GM21576 (cell line): ENCODE measurements around the gene CREM.
A peak's percentile ranks its signal among the peaks of the same experiment; 100 is the strongest.

Experiments used
- ATAC-seq: cut with Tn5 transposase; IDR thresholded peaks from one replicate; pipeline ENCODE4 v1.9.1; 2021; ENCODE audit warnings: mild to moderate bottlenecking, moderate library complexity; ENCODE audit not compliant: unreplicated experiment

Gene CREM

DNA sequence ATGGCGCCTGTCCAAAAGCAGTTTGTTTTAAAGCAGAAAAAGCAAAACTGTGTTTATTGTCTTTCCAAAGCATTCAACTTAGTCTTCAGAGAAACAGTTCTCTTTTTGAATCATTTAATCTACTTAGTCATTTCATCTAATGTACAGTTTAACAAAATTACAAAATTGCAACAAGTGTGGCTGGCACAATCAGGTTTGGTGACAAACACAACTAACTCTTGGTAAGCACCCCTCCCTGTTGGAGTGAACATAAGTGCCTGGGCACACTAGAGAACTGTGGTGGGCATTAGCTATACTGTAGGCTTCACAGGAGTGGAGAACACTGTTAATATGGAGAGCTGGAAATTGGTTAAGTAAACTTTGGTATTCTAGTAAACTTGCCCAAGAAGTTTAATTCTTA lies 6.9 kb downstream of the CREM start:
- no peak for ATAC-seq

DNA sequence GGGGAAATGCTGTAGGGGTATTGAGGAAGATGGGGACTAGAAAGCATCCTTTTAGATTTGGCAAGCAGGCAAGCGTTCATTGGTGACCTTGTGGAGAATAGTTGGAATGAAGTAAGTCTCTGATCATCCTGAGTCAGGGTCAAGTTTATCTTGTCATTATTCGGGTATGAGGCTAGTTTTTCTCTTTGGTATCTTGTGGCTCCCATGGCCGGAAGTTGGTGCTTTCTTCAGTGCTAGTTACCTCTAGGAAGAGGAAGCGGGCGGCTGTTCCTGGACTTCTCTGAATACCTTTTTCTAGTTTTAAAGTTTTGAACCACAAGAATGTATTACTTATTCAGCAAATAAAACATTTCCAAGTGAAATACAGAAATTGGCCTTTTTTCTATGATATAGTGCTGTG lies 9.2 kb downstream of the CREM start:
- ATAC-seq: no peak

DNA sequence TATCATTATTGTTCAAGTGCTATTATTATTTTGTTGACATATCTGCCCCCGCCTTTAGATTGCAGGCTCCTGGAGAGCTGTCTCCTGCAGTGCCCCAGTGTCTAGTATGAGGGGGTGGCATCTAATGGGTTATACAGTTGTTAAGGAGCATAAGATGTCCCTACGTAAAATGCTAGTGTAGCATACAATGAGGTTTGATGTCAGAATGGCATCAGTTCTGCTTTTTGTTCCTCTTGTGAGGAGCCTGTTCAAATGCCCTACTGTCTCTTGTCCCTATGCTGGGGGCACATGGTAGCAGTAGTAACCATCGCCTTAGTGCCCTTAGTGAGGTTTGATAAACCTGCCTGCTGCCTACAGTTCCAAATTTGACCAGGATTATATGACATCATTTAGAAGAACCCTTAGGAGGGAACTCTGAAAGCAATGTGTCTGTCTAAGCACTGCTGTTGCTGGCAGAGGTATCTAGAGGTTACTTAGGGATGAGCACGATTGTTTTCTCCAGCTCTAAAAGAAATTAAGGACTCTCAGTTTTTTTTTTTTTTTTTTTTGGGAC lies 9.7 kb downstream of the CREM start:
- peak; percentile 62 for ATAC-seq

DNA sequence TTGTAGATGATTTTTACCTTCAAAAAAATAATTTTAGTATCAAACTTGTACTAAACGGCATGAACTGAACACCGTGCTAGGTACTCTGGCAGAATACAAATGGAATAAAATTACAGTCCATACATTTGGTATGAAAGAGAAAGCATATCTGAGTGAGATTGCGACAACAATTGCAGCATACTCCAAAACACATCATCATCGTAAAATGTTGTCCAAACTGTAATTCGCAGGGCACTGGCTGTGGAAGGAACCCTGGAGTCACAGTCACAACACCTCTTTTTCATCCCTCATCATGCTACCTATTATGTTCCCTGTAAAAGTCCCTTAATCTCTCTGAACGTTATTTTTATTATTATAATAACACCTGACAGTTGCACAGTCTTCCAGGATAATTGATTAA lies 13.5 kb downstream of the CREM start:
- ATAC-seq: no peak

DNA sequence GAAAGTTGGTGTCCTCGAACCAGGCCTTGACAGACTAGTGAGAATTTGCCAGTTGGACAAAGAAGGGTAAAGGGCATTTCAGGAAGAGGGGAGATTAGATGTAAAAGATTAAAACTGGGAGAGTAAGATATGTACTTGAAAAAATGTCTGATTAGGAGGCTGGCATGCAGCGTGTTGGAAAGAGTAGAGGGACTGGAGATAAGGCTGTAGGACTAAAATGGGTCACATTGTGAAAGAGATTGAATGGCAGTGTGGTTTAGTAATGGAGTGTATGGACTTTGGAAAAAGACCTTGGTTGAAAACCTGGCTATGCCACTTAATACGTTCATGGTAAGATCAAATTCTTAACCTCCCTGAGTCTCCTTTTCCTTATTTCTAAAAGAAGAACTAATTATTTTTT lies 14.1 kb downstream of the CREM start:
- no peak for ATAC-seq

DNA sequence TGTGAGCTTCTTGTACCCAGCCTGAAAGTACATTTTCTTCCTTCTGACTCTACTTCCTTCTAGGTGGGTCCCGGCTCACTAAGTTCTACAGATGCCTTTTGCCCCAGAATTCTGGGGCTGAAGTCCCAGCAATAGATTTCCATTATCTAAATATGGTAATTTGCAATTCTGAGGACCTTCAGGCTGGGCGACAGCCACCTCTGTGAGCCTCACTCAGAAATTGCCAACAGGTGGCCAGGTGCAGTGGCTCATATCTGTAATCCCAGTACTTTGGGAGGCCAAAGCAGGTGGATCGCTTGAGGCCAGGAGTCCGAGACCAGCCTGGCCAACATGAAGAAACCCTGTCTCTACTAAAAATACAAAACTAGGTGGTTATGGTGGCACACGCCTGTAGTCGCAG lies 23.7 kb downstream of the CREM start:
- no peak for ATAC-seq

DNA sequence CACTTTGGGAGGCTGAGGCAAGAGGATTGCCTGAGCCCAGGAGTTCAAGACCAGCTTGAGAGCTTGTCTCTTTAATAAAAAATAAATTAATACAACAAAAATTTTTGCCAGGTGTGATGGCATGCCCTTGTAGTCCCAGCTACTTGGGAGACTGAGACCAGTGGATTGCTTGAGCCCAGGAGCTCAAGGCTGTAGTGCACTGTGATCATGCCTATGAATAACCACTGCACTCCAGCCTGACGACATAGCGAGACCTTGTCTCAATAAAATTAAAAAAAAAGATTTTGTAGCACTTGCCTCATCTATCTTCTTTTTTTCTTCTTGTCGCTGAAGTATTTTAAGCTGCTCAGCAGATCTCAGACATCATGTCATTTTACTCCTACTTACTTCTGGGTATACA lies 26.3 kb downstream of the CREM start:
- no peak for ATAC-seq

DNA sequence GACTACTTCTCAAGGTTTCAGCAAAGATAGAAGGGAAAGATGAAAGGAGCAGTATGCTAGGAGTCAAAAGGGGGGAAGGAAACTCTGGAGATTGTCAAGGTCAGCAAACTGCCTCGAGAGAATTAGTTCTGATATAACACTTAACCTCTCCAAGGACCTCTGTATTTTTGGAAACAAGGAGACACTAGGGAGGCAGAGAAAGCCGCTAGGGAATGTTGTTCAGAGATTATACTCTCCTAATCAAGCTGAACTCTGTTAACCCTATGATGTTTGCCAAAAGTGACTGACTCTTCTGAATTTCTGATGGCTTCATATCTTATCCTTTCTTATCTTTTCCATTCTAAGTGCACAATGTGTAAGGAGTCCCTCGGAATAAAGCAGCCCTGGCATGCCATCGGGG lies 27.1 kb downstream of the CREM start:
- no peak for ATAC-seq

DNA sequence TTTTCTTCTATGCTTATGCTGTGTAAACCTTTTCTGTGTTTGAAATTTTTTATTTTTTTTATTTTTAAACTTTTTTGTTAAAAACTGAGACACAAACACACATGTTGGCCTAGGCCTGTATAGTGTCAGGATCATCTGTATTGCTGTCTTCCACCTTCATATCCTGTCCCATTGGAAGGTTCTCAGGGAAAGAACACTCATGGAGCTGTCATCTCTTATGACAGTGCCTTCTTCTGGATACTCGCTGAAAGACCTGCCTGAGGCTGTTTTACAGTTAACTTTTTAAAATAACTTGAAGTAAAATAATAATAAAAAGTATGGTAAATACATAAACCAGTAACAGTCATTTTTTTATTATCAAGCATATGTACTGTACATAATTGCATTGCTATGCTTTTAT lies 34.1 kb downstream of the CREM start:
- ATAC-seq: no peak

DNA sequence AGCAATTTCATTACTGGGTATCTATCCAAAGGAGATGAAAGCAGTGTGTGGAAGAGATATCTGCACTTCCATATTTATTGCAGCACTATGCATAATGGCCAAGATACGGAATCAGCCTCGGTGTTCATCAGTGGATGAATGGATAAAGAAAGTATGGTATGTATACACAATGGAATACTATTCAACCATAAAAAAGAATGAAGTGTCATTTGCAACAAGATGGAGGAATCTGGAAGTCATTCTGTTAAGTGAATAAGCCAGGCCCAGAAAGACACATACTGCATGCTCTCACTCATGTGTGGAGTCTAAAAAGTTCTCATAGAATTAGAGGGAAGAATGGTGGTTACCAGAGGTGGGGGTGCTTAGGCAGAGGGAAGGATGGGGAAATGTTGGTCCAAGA lies 35.3 kb downstream of the CREM start:
- ATAC-seq: no peak

DNA sequence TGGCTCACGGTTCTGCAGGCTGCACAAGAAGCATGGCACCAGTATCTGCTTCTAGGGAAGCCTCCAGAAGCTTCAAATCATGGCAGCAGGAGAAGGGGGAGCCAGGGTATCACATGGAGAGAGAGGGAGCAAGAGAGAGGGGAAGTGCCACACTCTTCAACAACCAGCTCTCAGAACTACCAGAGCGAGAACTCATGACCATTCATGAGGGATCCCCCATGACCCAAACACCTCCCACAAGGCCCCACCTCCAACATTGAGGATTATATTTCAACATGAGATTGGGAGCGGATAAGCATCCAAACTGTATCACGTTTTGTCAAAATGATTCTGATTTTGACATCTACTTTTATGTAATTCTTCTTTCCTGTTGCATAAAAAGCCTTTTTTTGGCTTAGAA lies 38.5 kb downstream of the CREM start:
- no peak for ATAC-seq

DNA sequence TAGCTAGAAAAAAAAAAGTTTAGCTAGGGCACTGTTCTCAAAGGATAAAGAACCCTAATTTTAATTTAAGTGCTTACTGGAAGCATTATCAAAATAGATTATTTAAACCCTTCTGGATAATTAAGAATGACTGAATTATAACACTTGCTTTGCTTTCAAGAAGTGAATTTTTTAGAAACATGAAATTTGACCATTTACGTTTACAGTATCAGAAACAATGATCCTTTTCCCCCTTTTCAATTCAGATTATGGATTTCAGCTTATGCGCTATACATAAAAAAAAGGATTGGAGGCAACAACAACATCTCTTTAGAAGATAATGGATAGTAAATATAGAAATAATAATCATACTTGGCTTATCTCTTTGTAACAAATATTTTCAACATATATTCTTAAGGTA lies 39.2 kb downstream of the CREM start:
- no peak for ATAC-seq

DNA sequence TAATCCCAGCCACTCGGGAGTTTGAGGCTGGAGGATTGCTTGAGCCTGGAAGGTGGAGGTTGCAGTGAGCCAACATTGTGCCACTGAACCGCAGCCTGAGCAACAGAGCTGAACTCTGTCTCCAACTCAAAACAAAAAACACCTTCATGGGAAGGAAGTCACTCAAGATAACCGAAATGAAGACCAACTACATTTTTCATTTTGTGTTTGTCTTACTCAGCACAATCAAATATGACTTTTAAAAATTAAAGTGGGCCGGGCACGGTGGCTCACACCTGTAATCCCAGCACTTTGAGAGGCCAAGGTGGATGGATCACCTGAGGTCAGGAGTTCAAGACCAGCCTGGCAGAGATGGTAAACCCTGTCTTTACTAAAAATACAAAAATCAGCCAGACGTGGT lies 40.0 kb downstream of the CREM start:
- no peak for ATAC-seq

DNA sequence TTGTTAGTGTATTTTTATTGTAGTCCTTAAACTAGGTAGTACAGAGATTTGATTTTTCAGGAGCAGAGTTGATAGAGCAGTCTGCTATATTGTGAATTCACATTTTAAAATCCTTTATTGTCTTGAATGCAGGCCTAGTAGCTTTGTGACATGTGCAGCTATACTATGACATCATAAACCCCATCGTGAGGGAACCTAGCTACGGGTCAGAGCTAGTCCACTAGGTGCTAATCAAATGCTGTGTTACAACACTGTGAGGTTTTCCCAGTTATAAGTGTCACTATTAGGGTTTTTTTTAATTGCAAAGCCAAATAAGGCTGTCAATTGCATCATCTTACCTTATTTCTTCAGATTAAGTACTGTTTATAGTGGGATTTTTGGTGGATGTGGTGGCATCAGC lies 40.7 kb downstream of the CREM start:
- no peak for ATAC-seq

DNA sequence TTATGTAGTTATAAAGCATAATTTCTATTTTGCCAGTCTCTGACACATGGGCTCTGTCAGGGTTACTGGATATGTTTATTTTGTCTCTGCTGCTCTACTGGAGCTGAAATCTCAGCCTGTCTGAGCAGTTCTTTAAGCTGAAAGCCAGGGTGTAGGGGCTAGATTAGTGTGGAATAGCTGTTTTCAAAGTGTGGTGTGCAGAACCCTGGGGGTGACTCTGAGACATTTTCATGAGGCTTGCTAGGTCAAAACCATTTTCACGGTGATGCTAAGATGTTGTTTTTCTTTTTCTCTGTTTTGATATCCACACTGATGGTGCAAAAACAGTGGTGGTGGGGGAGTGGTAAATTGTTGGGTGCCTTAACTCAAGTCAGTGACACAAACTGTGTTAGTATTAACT lies 45.5 kb downstream of the CREM start:
- ATAC-seq: no peak

DNA sequence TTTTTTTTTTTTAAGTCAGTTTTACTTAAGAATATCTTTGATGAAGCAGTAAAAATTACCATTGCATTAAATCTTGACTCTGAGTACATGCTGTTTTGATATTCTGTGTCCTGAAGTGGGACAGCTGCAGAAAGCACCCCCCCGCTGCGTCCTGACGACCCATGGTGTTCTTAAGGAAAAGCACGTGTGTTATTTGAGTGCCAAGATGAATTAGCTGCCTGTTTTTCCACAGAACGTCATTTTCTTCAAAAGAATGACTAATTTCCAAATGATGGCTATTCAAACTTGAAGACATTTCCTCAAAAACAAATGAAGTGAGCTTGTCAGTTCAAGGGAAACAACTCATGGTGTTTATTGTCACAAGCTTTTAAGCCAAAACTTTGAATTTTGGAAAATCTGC lies 45.9 kb downstream of the CREM start:
- no peak for ATAC-seq

DNA sequence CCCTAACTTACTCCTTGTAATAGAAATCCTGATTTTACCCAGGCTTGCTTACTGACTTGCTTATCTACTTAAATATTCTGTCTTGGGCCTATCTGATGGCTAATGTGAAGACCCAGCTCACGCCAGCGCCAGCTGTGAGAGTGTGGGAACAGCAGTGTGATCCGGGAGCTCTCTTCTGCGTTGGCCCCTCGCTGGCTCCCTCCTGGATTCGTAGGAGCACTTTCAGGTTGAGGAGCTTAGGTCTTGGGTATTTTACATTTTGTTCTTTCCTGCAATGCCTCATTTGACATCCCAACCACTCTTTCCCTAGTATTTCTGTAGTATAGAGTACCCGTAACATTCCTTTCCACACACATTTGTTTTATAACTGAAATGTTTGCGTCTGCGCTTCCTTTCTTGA lies 51.7 kb downstream of the CREM start:
- ATAC-seq: no peak

DNA sequence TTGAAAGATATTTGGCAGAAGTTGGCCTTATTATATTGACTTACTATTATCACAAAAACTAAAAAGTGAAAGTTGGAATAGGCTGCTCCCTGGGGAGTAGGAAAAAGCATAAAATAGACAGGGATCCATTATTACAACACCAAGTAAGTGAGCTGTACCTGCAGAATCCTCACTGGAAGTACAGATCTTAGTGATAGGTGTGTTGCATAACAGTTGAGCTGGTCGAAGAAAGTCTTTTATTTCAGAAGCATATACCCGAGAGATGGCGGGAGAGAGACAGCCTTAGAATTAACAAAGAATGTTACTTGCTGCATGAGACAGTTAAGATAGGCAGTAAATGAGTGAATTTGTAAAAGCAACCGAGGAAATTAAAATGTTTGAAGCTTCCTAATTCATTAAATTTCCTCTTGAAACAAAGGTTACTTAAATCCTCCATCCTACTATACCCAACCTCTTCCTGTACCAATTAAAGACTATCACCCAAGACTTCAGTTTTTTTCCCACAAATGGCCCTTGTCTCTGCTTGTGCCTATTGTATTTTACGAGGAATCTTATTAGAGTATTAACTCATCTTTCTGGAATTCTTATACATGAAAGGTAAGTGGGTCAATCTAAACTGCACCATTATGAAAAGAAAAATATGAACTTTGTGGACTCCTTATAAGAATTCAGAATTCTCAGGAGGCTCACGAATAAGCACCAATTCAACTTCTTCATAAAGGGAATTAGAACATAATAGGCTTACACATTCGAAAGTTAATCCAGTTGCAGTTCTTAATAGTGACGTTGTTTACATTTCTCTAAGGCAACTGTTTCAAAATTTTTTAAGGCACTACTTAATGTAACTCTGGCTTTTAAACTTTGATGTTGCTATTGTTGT lies 56.2 kb downstream of the CREM start:
- no peak for ATAC-seq

DNA sequence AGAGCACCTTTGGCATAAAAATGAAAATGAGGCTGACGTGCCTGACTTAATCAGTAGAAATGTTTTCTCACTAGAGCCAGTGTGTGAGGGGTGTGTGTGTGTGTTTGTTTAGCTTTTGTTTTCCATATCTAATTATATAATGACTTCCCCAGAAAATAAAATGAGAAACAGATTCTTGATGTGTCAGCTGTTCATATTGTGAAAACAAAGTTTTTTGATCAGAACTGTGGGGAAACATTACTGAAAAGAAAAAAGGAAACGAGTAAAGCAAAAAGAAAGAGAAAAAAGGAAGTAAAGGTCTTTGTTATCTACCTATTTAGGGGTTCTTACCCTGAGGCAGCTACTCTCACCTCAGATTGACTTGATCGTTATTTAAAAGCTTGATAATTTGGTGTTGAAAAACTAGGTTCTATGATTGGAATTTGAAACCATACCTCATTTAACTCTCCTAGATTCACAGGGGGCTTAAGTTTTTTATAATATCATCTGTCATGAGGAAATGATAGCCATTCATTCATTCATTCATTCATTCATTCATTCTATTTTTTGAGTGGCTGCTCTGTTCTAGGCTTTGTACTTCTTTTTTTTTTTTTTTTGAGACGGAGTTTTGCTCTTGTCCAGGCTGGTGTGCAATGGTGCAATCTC lies 58.0 kb downstream of the CREM start:
- no peak for ATAC-seq

DNA sequence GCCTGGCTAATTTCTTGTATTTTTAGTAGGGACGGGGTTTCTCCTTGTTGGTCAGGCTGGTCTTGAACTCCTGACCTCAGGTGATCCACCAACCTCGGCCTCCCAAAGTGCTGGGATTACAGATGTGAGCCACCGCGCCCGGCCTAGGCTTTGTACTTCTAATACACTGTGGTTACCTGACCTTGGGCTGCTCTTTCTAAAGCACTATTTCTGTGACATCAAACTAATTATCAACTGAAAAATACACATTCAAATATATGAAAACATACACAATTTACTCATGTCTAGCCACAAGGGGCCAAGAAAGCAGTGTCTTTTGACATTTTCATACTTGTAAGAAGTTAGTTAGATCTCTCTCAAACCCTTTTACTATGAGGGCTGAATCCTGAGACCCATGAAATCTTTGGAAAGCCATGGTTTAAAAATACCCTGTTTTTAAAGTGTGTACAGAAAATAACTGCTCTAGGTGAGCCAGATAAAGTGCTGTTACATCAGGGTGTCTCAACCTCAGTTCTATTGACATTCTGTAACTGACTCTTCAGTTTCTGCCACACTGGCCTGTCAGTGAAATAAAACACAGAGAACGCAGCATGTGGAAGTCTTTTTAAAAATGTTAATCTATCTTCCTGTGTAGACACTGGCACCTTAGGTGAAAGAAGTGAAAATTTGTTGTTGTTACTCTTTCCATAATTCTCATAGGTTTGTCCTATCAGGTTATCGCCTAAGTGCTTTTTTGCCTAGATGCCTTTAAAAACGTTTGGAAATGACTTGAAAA lies 58.8 kb downstream of the CREM start:
- ATAC-seq: peak; percentile 45

DNA sequence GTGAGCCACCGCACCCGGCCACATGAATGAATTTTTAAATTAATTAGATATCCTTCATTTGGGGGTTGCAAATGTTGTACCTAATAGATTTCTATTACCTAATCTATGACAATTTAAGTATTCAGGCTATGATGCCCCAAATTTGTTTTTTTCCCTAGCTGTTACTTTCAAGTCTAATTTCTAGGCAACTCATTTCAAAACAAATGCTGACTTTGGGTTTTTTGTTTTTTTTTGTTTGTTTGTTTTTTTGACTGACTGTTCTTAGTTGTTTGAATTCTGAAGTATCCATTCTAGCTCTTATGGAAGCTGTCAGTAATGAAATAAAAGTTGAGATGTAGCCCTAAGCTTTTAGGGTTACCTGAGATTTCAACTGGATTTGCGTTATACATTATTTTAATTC lies 62.3 kb downstream of the CREM start:
- ATAC-seq: no peak

DNA sequence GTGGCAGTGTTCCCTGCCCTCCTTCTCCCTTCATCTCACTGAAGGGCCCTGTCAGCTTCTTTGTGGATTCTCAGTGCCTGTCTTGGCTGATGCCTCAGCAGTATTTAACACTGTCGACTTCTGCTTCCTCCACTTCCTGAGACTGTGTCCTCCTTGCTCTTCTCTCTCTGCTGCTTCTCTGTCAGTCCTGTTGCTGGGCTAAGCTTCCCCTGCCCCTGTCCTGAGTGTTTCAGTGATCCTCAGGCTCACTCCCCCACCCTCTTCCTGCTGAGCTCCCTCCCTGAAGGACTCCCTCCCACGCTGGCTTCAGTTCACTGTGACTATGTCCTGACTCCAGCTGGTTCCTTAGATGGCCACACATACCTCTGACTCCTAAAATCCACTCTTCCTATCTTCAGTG lies 64.9 kb downstream of the CREM start:
- ATAC-seq: no peak
